Measurements from ENCODE around the gene MRPL54.

MRPL54 gene

GRCh38 chr19:3762501-3763459 is at the start of gene MRPL54:
Gene MRPL54, plus strand, starts transcription at chr19:3762682. Its CDS starts 19 bp downstream, at chr19:3762701.
- TF ChIP-seq ZFX (IDR thresholded peaks at IDR 0.05) (no peak), CTCF (conservative IDR thresholded peaks at IDR 0.05) (no peak)
- peak within 1 kb of the TSS; percentile 95 for H3K27ac ChIP-seq

GRCh38 chr19:3716147-3716668 is 46.3 kb upstream of the MRPL54 start:
- no peak overlapping the region for H3K27ac ChIP-seq
- no peak for TF ChIP-seq CTCF (conservative IDR thresholded peaks at IDR 0.05)
- TF ChIP-seq ZFX (IDR thresholded peaks at IDR 0.05), result no peak

DNA sequence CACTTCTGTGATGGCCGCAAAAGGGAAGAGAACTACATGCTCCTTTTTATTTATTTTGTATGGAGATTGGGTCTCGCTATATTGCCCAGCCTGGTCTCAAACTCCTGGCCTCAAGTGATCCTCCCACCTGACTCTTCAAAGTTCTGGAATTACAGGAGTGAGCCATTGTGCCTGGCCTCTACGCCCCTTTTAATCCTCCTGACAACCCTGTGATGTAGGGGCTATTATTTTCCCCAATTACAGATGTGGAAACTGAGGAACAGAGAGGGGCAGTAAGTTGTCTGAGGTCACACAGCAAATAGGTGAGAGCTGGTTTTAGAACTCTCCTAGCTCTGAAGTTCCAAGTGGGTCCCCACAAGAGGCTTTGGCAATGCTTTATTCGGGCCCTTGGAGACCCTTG is 42.6 kb upstream of the MRPL54 start:
- no peak for TF ChIP-seq ZFX (IDR thresholded peaks at IDR 0.05)
- TF ChIP-seq CTCF (conservative IDR thresholded peaks at IDR 0.05), result no peak
- no peak overlapping the region for H3K27ac ChIP-seq

DNA sequence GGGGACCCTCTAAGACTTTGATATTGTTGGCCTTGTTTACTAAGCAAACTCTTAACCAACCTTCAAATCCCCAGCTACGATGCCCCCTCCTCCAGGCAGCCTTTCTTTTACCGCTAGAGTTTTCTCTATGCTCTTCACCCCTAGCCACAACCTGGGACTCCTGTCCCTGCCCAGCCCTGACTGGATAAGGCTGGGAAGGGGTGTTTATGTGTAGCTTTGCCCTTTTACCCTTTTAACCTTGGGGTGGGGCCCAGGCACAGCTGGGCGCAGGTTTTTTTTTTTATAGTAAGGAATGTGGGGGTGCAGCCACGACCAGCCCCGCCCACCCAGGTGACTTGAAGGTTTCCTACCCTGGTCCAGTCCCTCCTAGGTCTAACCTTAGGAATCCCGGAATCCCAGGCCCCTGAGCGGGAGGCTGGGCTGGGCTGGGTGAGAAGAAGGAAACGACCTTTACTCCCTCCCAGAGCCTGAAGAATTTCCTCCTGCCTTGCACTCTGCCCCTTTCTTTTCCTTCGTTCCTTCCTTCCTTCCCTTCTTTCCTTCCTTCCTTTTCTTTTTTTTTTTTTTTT is 42.0 kb upstream of the MRPL54 start:
- TF ChIP-seq ZFX (IDR thresholded peaks at IDR 0.05) (no peak), CTCF (conservative IDR thresholded peaks at IDR 0.05) (no peak)
- no peak overlapping the region; the same call in 1 of the 2 replicates for H3K27ac ChIP-seq

DNA sequence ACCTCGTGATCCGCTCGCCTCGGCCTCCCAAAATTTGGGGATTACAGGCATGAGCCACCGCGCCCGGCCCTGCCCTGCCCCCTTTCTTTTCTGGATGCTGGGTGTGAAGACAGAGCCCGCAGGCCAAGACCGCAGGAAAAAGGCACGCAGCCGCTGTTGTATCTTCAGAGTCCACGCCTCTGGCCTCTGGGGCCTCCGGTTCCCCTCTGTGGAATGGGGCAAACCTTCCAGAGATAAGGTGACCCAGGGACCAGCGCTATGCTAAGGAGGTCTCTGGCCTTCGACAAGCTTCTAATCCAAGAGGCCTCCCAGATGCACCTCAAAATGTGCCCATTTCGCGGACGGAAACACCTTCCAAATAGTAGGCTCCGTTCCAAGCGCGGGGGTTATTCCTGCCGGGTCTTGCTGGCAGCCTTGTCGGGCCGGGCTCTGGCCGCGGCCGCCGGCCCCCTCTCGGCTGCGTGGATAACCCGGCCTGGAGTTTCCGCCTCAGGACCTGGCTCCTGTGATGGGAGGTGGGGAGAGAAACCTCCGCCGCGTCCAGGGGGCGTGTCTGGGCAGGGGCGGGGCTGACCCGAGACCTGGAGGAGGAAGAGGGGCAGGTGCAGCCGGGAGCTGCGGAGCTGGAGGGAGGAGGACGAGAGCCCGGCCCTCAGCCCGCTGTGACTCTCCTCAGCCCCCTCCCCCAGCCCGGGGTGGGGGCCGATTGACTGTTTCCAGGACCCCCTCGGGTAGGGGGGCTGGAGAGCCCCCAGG is 41.2 kb upstream of the MRPL54 start:
- TF ChIP-seq CTCF (conservative IDR thresholded peaks at IDR 0.05) (no peak), ZFX (IDR thresholded peaks at IDR 0.05) (no peak)
- H3K27ac ChIP-seq, result peak overlapping the region; percentile 35; the same call in 1 of the 2 replicates

GRCh38 chr19:3721887-3722442 is 40.5 kb upstream of the MRPL54 start:
- H3K27ac ChIP-seq, result peak overlapping the region; percentile 35; the same call in 1 of the 2 replicates
- TF ChIP-seq ZFX (IDR thresholded peaks at IDR 0.05), result no peak
- TF ChIP-seq CTCF (conservative IDR thresholded peaks at IDR 0.05), result no peak

All from C4-2B (cell line).